GM12892 (cell line): ENCODE measurements around the gene PKDCC.

ENCODE experiments used
- POLR2AphosphoS5 ChIP-seq: IDR thresholded peaks from 2 replicates; pipeline ENCODE4 v1.6.1; 2011; ENCODE audit warnings: low read depth, low read length, control low read depth
- TAF1 ChIP-seq: IDR thresholded peaks from 2 replicates; pipeline ENCODE4 v1.6.1; 2011; ENCODE audit warnings: low read depth, mild to moderate bottlenecking, control low read depth, low read length, borderline replicate concordance

- TF ChIP-seq POLR2AphosphoS5 (no peak), TAF1 (no peak)
Observed at GRCh38 chr2:42094114-42094513, 46.3 kb downstream of the PKDCC start.
